PC-9 (cell line): ENCODE measurements around the gene C7orf33.

ENCODE experiments used
- CTCF ChIP-seq: fragments of 200-600 bp; sonication (generic); conservative IDR thresholded peaks from 2 replicates; pipeline ENCODE4 v1.6.1; 2017; ENCODE audit warnings: mixed run types, antibody characterized with exemption, mild to moderate bottlenecking, moderate library complexity
- EZH2 ChIP-seq: fragments of 200-600 bp; sonication (generic); IDR thresholded peaks from 2 replicates; pipeline ENCODE4 v1.8.0; 2017; ENCODE audit warnings: antibody characterized with exemption, low read depth

DNA sequence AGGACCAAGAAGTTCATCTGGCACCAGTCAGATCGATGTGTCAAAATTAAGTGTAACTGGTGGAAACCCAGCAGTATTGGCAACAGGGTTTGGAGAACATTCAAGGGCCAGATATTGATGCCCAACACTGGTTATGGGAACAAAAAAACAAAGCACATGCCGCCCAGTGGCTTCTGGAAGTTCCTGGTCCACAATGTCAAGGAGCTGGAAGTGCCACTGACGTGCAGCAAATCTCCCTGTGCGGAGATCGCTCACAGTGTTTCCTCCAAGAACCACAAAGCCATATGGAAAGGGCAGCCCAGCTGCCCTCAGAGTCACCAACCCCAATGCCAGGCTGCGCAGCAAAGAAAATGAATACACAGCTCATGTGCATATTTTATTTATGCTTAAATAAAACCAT is 10.1 kb upstream of the C7orf33 start:
- TF ChIP-seq EZH2: no peak
- TF ChIP-seq CTCF: no peak
